HL-60 (cell line): ENCODE results near the gene CLIC6.

Experiments
- CTCF ChIP-seq: IDR thresholded peaks from one replicate; pipeline ENCODE4 v1.5.1; 2011; ENCODE audit warnings: low read length, control low read depth, inconsistent platforms; ENCODE audit not compliant: insufficient read depth
- POLR2AphosphoS5 ChIP-seq: IDR thresholded peaks from 2 replicates; pipeline ENCODE4 v1.6.1; 2012; ENCODE audit warnings: low read depth
- SPI1 ChIP-seq: IDR thresholded peaks from 2 replicates; pipeline ENCODE4 v1.6.1; 2012; ENCODE audit warnings: low read depth, mild to moderate bottlenecking, borderline replicate concordance

- TF ChIP-seq CTCF (no peak), POLR2AphosphoS5 (no peak), SPI1 (no peak)
Measured at GRCh38 chr21:34730756-34731445, 62.1 kb downstream of the CLIC6 start.
